GM10266 (cell line): Measurements from ENCODE around the gene OR7G3.

ENCODE experiments used
- DNase-seq: peaks from one replicate; pipeline ENCODE4 v3.0.0; 2012; ENCODE audit errors: extremely low spot score
- CTCF ChIP-seq: IDR thresholded peaks from 2 replicates; pipeline ENCODE4 v1.5.1; 2012; ENCODE audit warnings: mild to moderate bottlenecking, low read depth; ENCODE audit not compliant: control insufficient read depth, insufficient read depth; ENCODE audit errors: missing control alignments

OR7G3 gene

DNA sequence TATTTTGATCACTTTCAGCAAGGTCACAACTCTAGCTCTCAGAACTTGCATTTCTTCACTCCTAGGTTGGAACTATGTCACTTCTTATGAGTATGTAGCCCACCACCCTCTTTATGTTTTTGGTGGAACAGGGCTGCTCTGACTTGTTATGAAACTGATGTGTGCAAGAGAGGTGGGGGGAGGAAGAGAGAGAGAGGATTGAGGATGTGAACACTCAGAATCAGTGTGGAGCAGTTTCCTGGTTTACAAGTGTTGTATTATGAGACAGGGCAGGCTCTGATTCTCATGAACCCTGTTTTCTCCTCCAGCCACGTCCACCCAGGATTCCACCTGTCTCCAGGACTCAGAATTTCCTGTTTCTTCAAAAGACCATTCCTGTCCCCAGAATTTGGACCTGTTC lies 29.6 kb upstream of the OR7G3 start:
- no peak for TF ChIP-seq CTCF
- no peak for DNase-seq

DNA sequence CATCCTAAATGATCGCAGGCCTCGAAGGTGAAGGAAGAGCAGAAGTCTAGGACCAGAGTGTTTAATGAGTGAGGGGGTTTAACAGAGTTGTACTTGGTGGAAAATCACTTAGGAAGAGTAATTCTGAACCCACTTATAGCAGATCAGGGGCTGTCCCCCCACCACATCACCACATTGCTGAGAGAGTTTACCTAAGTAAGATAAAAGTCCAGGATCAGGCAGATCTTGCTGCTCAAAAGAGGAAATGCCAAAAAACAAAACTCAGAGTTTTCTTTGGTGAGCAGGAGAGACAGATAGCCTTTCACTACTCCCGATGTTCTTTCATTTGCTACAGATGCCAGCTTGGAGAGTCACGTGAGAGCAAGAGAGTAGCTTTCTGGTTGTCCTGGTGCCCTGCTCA lies 28.8 kb upstream of the OR7G3 start:
- DNase-seq, result no peak
- TF ChIP-seq CTCF, result no peak

DNA sequence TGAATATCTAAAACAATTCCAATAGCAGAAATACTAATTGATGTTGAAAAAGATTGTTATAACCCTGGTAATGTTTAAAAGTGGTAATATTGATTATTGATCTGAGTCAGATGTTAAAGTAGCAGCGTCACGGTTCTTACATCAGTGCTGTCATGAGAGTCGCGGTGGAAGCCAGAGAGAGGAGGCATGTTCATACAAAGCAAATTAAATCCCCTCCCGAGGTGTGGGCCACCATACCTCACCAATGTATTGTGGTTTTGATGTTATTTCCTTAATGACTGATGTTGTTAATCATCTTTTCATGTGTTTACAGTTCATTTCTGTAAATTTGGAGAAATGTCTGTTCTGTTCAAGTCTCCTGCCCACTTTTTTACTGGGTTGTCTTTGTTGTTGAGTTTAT lies 24.6 kb upstream of the OR7G3 start:
- no peak for DNase-seq
- no peak for TF ChIP-seq CTCF

- DNase-seq, result no peak
- no peak for TF ChIP-seq CTCF
Measured at GRCh38 chr19:9150650-9151049, 23.9 kb upstream of the OR7G3 start.

DNA sequence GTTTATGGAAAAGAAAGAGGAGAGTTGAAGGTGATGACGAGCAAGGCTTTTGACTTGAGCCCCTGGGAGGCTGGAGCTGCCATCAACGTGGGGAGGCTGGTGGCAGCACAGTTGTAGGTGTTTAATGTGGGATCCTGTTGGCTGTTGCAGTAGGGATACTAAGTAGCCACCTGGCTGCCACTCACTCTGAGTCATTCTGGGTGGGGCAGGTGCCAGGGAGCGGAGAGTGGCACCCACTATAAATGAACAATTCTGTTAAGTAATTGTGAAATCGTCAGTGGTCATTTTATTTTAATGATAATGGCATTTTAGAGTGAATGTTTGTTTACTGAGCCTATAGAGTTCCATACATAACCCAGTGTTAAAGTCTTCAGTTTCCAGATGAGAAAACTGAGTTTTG lies 23.2 kb upstream of the OR7G3 start:
- no peak for DNase-seq
- no peak for TF ChIP-seq CTCF

GRCh38 chr19:9148697-9149096 lies 21.9 kb upstream of the OR7G3 start:
- no peak for DNase-seq
- no peak for TF ChIP-seq CTCF

DNA sequence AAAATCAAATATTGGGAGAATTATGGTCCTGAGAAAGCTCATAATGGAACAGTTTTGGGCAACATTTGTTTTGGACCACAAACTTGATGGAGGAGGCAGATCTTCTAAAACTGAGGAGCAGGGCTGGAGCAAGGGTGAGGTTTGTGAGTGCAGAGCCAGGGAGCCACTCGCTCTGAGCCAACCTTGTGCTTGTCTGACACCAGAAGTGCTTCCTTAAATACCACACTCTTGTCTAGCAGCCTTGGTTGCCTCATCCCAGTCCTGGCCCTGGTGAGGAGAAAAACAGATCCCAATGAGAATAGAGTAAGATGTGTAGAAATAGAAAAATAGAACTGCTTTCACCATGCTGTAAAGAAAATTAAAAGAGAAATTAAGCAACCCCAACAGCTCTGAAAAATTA lies 20.1 kb upstream of the OR7G3 start:
- no peak for TF ChIP-seq CTCF
- DNase-seq, result no peak
